ENCODE results near the gene HYDIN. TPM values are rescaled to one million over a fixed set of nuclear protein-coding genes. Genes with fewer than 3 reads are reported as not detected.

The HYDIN gene
- total RNA-seq, 1 experiment from 2014 or later, result not detected

GRCh38 chr16:70784692-70785555 is 445.6 kb downstream of the HYDIN start:
- POLR2A ChIA-PET, result no interaction called here
- intact Hi-C loops (cut with micrococcal nuclease), result no loop called here
- H3K9me2 ChIP-seq (ENCODE audit: insufficient read depth), result no peaks in the 10 kb centered on the region

DNA sequence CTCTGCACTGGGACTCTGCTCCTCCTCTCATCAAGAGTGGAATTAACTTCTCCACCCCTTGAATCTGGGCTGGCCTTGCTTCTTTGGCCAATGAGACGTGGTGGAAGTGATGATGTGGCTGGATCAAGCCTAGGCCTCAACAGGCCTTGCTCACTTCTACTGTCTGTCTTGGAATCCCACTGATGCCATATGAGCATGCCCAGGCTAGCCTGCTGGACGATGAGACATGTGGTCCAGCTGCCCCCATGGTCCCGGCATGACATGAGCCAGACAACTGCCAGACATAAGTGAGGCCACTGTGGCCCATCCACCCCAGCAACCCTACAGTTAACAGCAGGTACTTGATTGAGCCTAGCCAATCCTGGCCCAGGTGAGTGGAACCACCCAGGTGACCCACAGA is 448.3 kb downstream of the HYDIN start:
- Histone ChIP-seq H3K9me2 (ENCODE audit: insufficient read depth) (no peaks in the 10 kb centered on the region), H3K4me3 (replicated peaks in 1 of 2; ENCODE audit: low read depth in 1 of 2, low read length in 2 of 2) (no peak overlapping the region), H3K27me3 (ENCODE audit: insufficient read depth, low read length) (no peaks in the 10 kb centered on the region), H3K36me3 (ENCODE audit: control insufficient read depth in 1 of 2, insufficient read depth in 2 of 2, low read length in 2 of 2) (peaks cover 36 to 39% of the 10 kb centered on the region in 2 experiments), H3K4me2 (ENCODE audit: low read length) (no peak overlapping the region), H3K9ac (ENCODE audit: low read length) (no peak overlapping the region), H3K27ac (ENCODE audit: low read depth, low read length) (no peak overlapping the region), H3K9me3 (ENCODE audit: control insufficient read depth in 1 of 2, insufficient read depth in 1 of 2, low read depth in 1 of 2, low read length in 2 of 2) (no peaks in the 10 kb centered on the region; a peak in 1 of 4 replicates), H3K4me1 (ENCODE audit: control insufficient read depth in 1 of 2, insufficient read depth in 2 of 2, low read length in 2 of 2) (peaks cover 0 to 8% of the 10 kb centered on the region in 2 experiments; a peak in 3 of 4 replicates), H2AFZ (ENCODE audit: low read depth, low read length, poor library complexity, severe bottlenecking) (no peak overlapping the region), H4K20me1 (ENCODE audit: insufficient read depth) (peaks cover 5% of the 10 kb centered on the region; the same call in 1 of the 2 replicates), H3K79me2 (ENCODE audit: insufficient read depth, low read length) (0 out of 2 replicates have a peak, but pooled peaks cover 6% of the 10 kb centered on the region)
- ATAC-seq (no peak), DNase-seq (ENCODE audit: low read depth, low spot score) (no peak)
- BruUV-seq (replicated peaks), result no TSS peak
- CTCF ChIA-PET, result no interaction called here
- intact Hi-C loops (cut with micrococcal nuclease), result no loop called here
- POLR2A ChIA-PET, result no interaction called here
- RAD21 ChIA-PET (ENCODE audit: low non-redundant PET in 1 of 2, low total read pairs in 2 of 2, uncharacterized antibody in 2 of 2, unreplicated experiment in 2 of 2), result no interaction called here
- no peak for TF ChIP-seq MAX (IDR thresholded peaks at IDR 0.05)
- TF ChIP-seq POLR2AphosphoS5 (IDR thresholded peaks at IDR 0.05; ENCODE audit: low read depth, low read length), result no peak
- no peak for TF ChIP-seq EZH2phosphoT487 (IDR thresholded peaks at IDR 0.05; ENCODE audit: borderline replicate concordance)
- no peak for TF ChIP-seq CEBPB (IDR thresholded peaks at IDR 0.05; ENCODE audit: low read depth)
- no peak for TF ChIP-seq REST (IDR thresholded peaks at IDR 0.05; ENCODE audit: low read depth)
- TF ChIP-seq TCF7L2 (IDR thresholded peaks at IDR 0.05; ENCODE audit: borderline replicate concordance, extremely low read depth, insufficient read depth, insufficient read length), result no peak
- no peak for TF ChIP-seq YY1 (IDR thresholded peaks at IDR 0.05; ENCODE audit: extremely low read depth, insufficient replicate concordance, low read depth, low read length)
- TF ChIP-seq ZFX (IDR thresholded peaks at IDR 0.05), result no peak
- no peak for TF ChIP-seq SP1 (IDR thresholded peaks at IDR 0.05; ENCODE audit: low read depth)
- TF ChIP-seq POLR2A (IDR thresholded peaks at IDR 0.05; ENCODE audit: borderline replicate concordance, extremely low read depth, insufficient read depth, insufficient read length), result no peak
- TF ChIP-seq CTCF (IDR thresholded peaks at IDR 0.05 in 2 of 3, conservative IDR thresholded peaks at IDR 0.05 in 1 of 3; ENCODE audit: borderline replicate concordance in 1 of 3, insufficient read depth in 1 of 3, low read depth in 2 of 3, low read length in 2 of 3), result no peak
- TF ChIP-seq, protein P1, sequence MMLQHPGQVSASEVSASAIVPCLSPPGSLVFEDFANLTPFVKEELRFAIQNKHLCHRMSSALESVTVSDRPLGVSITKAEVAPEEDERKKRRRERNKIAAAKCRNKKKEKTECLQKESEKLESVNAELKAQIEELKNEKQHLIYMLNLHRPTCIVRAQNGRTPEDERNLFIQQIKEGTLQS (IDR thresholded peaks at IDR 0.05), result no peak

More at GRCh38 chr16:70784692-70785555, 445.6 kb downstream of the HYDIN start:
- Histone ChIP-seq H2AFZ (ENCODE audit: low read depth, low read length, poor library complexity, severe bottlenecking) (no peak overlapping the region), H3K36me3 (ENCODE audit: control insufficient read depth in 1 of 2, insufficient read depth in 2 of 2, low read length in 2 of 2) (peaks cover 36 to 39% of the 10 kb centered on the region in 2 experiments), H3K27ac (ENCODE audit: low read depth, low read length) (no peak overlapping the region), H3K9ac (ENCODE audit: low read length) (no peak overlapping the region), H3K79me2 (ENCODE audit: insufficient read depth, low read length) (peaks cover 12% of the 10 kb centered on the region; the same call in 1 of the 2 replicates), H4K20me1 (ENCODE audit: insufficient read depth) (peaks cover 4% of the 10 kb centered on the region; the same call in 1 of the 2 replicates), H3K9me3 (ENCODE audit: control insufficient read depth in 1 of 2, insufficient read depth in 1 of 2, low read depth in 1 of 2, low read length in 2 of 2) (no peaks in the 10 kb centered on the region; a peak in 1 of 4 replicates), H3K4me1 (ENCODE audit: control insufficient read depth in 1 of 2, insufficient read depth in 2 of 2, low read length in 2 of 2) (no peaks in the 10 kb centered on the region), H3K4me3 (replicated peaks in 1 of 2; ENCODE audit: low read depth in 1 of 2, low read length in 2 of 2) (no peak overlapping the region), H3K27me3 (ENCODE audit: insufficient read depth, low read length) (no peaks in the 10 kb centered on the region), H3K4me2 (ENCODE audit: low read length) (no peak overlapping the region)
- no peak for ATAC-seq
- no TSS peak for BruUV-seq (replicated peaks)
- no peak for DNase-seq (ENCODE audit: low read depth, low spot score)
- ChIA-PET CTCF (no interaction called here), RAD21 (ENCODE audit: low non-redundant PET in 1 of 2, low total read pairs in 2 of 2, uncharacterized antibody in 2 of 2, unreplicated experiment in 2 of 2) (no interaction called here)
- TF ChIP-seq CBX3 (IDR thresholded peaks at IDR 0.05; ENCODE audit: low read depth) (no peak), EZH2 (IDR thresholded peaks at IDR 0.05) (no peak)
